ENCODE data around the gene MTHFD2.

The MTHFD2 gene

DNA sequence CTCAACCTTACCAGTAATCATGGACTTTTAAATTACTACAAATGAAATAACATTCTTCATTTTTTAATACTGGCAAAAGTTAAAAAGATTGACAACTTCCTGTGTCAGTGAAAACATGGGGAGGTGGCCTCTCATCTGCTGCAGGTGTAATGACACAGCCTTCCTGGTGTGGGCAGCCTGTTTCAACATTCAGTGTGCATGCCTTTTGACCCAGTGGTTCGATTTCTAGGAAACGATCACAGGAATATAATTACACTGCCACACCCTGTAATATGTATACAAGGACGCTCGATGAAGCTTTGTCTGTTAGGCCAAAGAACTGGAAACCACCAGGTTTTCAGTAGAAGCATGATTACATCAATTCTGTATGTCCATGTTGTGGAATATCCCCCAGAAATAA is 68.7 kb downstream of the MTHFD2 start:
- TF ChIP-seq, protein P1, sequence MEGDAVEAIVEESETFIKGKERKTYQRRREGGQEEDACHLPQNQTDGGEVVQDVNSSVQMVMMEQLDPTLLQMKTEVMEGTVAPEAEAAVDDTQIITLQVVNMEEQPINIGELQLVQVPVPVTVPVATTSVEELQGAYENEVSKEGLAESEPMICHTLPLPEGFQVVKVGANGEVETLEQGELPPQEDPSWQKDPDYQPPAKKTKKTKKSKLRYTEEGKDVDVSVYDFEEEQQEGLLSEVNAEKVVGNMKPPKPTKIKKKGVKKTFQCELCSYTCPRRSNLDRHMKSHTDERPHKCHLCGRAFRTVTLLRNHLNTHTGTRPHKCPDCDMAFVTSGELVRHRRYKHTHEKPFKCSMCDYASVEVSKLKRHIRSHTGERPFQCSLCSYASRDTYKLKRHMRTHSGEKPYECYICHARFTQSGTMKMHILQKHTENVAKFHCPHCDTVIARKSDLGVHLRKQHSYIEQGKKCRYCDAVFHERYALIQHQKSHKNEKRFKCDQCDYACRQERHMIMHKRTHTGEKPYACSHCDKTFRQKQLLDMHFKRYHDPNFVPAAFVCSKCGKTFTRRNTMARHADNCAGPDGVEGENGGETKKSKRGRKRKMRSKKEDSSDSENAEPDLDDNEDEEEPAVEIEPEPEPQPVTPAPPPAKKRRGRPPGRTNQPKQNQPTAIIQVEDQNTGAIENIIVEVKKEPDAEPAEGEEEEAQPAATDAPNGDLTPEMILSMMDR (conservative IDR thresholded peaks at IDR 0.05; ENCODE audit: control insufficient read depth, insufficient read depth, low read depth, low read length), result no peak
- H3K4me3 ChIP-seq (ENCODE audit: control insufficient read depth, low read depth, low read length), result no peak overlapping the region
- no peak for DNase-seq (ENCODE audit: low read depth)

Measured in fibroblast of mammary gland (primary cell).